Measurements from ENCODE around the gene GPRIN1. TPM values are rescaled to one million over a fixed set of nuclear protein-coding genes. Genes with fewer than 3 reads are reported as not detected.

GPRIN1 gene
- total and polyA plus RNA-seq, 2 experiments from 2014 or later, result 0.27 to 0.79 TPM

DNA sequence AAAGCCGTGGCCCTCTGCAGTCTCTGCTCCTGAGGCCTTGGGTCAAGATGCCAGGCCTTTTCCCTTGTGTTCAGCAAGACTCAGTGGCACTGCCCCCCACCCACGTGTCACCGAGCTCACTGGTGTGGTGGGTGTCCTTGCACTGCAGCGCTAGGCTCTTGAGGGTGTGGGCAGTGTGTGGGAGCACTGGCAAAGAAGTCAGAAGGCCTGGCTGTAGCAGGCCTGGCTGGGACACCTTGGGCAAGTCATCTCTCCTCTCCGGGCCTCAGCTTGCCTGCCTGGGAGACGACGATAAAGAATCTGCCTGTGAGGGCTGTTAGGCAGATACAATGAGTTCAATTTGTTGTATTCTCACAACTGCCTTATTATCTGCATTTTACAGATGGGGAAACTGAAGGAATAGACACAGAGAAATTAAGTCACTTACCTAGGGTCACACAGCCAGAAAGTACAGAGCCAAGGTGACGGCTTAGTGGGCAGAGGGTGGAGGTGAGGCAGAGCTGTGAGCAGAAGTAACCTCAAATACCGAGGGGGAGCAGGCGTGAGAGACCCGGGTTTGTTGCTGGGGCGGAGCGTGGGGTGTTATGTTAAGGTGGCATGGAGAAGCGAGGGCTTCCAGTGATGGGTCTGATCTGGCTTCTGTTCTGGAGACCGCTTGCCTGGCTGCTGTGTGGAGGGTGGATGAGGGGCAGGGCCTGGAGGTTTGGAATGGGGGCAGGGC lies 38.7 kb upstream of the GPRIN1 start:
- TF ChIP-seq, protein P1, sequence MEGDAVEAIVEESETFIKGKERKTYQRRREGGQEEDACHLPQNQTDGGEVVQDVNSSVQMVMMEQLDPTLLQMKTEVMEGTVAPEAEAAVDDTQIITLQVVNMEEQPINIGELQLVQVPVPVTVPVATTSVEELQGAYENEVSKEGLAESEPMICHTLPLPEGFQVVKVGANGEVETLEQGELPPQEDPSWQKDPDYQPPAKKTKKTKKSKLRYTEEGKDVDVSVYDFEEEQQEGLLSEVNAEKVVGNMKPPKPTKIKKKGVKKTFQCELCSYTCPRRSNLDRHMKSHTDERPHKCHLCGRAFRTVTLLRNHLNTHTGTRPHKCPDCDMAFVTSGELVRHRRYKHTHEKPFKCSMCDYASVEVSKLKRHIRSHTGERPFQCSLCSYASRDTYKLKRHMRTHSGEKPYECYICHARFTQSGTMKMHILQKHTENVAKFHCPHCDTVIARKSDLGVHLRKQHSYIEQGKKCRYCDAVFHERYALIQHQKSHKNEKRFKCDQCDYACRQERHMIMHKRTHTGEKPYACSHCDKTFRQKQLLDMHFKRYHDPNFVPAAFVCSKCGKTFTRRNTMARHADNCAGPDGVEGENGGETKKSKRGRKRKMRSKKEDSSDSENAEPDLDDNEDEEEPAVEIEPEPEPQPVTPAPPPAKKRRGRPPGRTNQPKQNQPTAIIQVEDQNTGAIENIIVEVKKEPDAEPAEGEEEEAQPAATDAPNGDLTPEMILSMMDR (IDR thresholded peaks at IDR 0.05; ENCODE audit: low read depth, low read length), result no peak
- H3K36me3 ChIP-seq, result peaks cover 6% of the 10 kb centered on the region
- no peak for DNase-seq (ENCODE audit: low read depth in 1 of 2, low spot score in 1 of 2)
- no peaks in the 10 kb centered on the region for H3K9me3 ChIP-seq (ENCODE audit: low read depth)
- H3K27me3 ChIP-seq, result no peaks in the 10 kb centered on the region
- peak overlapping the region; percentile 57 for H3K4me3 ChIP-seq
- H3K4me1 ChIP-seq (ENCODE audit: low read depth), result no peaks in the 10 kb centered on the region
- no peak overlapping the region for H3K27ac ChIP-seq

- peak; percentile 36 to 54 for DNase-seq (ENCODE audit: low read depth in 1 of 2, low spot score in 1 of 2)
- Histone ChIP-seq H3K36me3 (peaks cover 1% of the 10 kb centered on the region), H3K27me3 (no peaks in the 10 kb centered on the region), H3K27ac (no peak overlapping the region), H3K4me3 (peak overlapping the region; percentile 57), H3K9me3 (ENCODE audit: low read depth) (no peaks in the 10 kb centered on the region), H3K4me1 (ENCODE audit: low read depth) (no peaks in the 10 kb centered on the region)
- TF ChIP-seq, protein P1 (IDR thresholded peaks at IDR 0.05; ENCODE audit: low read depth, low read length), result no peak
Observed at GRCh38 chr5:176647843-176648473, 38.0 kb upstream of the GPRIN1 start.

- DNase-seq (ENCODE audit: low read depth in 1 of 2, low spot score in 1 of 2), result peak; percentile 99 to 100
- Histone ChIP-seq H3K4me1 (ENCODE audit: low read depth) (no peaks in the 10 kb centered on the region), H3K27ac (no peak within 1 kb of the TSS), H3K36me3 (no peaks in the 10 kb centered on the region), H3K27me3 (no peaks in the 10 kb centered on the region), H3K9me3 (ENCODE audit: low read depth) (no peaks in the 10 kb centered on the region), H3K4me3 (peak within 1 kb of the TSS; percentile 57)
- TF ChIP-seq, protein P1 (IDR thresholded peaks at IDR 0.05; ENCODE audit: low read depth, low read length), result peak; percentile 40
Observed at GRCh38 chr5:176647030-176647842, 37.3 kb upstream of the GPRIN1 start, which contains the start of gene TSPAN17. TSS of gene TSPAN17 (plus strand) at chr5:176647484. CDS start at chr5:176647616, 132 bp downstream.

- TF ChIP-seq, protein P1 (IDR thresholded peaks at IDR 0.05; ENCODE audit: low read depth, low read length), result no peak
Observed at GRCh38 chr5:176646707-176647029, 36.7 kb upstream of the GPRIN1 start.

DNA sequence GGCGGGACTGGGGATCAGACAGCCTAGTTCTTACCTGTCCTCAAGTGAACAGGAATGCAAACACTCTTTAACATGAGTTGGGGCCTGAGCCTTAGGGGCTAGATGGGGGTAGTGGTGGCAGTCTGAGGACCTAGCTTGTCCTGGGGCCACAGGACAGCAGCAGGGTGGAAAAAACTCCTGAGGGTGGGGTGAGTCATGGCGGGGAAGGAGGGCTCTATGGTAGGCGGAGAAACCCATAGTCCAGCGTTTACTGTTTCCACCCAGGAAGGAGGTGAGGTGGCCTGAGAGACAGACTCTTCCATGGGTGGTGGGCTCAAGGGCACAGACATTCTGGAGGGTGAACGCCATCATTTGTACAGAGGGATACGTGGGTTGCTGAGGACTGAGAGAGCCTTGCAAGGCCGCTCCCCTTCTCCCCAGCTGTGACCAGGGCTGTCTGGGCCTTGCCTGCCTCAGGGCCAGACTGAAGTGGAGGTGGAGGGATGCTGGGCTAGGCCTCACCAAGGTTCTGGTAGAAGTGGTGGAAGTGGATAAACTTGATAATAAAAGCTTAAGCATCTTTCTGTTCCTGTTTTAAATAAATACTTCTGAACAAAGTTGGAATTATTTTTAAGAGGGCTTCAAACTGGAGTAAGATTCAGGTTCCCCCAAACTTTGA lies 36.2 kb upstream of the GPRIN1 start:
- no peaks in the 10 kb centered on the region for H3K27me3 ChIP-seq
- TF ChIP-seq, protein P1 (IDR thresholded peaks at IDR 0.05; ENCODE audit: low read depth, low read length), result no peak
- no peaks in the 10 kb centered on the region for H3K36me3 ChIP-seq
- no peak for DNase-seq (ENCODE audit: low read depth in 1 of 2, low spot score in 1 of 2)
- no peak overlapping the region for H3K4me3 ChIP-seq
- H3K27ac ChIP-seq, result no peak overlapping the region
- H3K9me3 ChIP-seq (ENCODE audit: low read depth), result no peaks in the 10 kb centered on the region
- H3K4me1 ChIP-seq (ENCODE audit: low read depth), result no peaks in the 10 kb centered on the region

More at GRCh38 chr5:176646707-176647029, 36.7 kb upstream of the GPRIN1 start:
- Histone ChIP-seq H3K9me3 (ENCODE audit: low read depth) (no peaks in the 10 kb centered on the region), H3K27ac (no peak overlapping the region), H3K4me3 (no peak overlapping the region), H3K27me3 (no peaks in the 10 kb centered on the region), H3K36me3 (no peaks in the 10 kb centered on the region), H3K4me1 (ENCODE audit: low read depth) (no peaks in the 10 kb centered on the region)
- DNase-seq (ENCODE audit: low read depth in 1 of 2, low spot score in 1 of 2), result no peak
